SK-N-SH (cell line): Measurements from ENCODE around the gene RNF121. TPM values are rescaled to one million over a fixed set of nuclear protein-coding genes. Genes with fewer than 3 reads are reported as not detected.

ENCODE experiments used
- CTCF ChIA-PET: fragments of 300-600, 350-600 bp; formaldehyde crosslinking; extraction: SDS; loops from one replicate; lab custom pipeline; 2021; lab: Yijun Ruan, JAX
- POLR2A ChIA-PET: fragments of 350-600 bp; sonication (Branson Sonifier 250); formaldehyde crosslinking; extraction: SDS; loops from one replicate; lab custom pipeline; 2020; ENCODE audit warnings: antibody characterized with exemption, inconsistent platforms; lab: Yijun Ruan, JAX
- DNase-seq: peaks from one replicate; pipeline ENCODE4 v3.0.0; 2012
- H2AFZ ChIP-seq: fragments of 200-600 bp; sonication (generic); 2 replicates; pipeline ENCODE4 v1.8.1; 2016; ENCODE audit warnings: antibody characterized with exemption, mild to moderate bottlenecking, low read depth
- H3F3A ChIP-seq: fragments of 200-600 bp; sonication (generic); replicated peaks from 2 replicates; pipeline ENCODE3; 2016; ENCODE audit warnings: antibody characterized with exemption, mild to moderate bottlenecking; ENCODE audit not compliant: insufficient read depth
- H3K27ac ChIP-seq, 2 experiments: fragments of 200-500 bp in 1 of 2; fragments of 200-600 bp in 1 of 2; sonication (Bioruptor generic) in 1 of 2; sonication (generic), shearing (Covaris generic) in 1 of 2; 2 replicates each; pipeline versions ENCODE4 v1.5.1 to v1.6.1; 2014 to 2016; ENCODE audit warnings: low read depth in 2 of 2, inconsistent platforms in 1 of 2, low read length in 1 of 2, mild to moderate bottlenecking in 1 of 2, mixed read lengths in 1 of 2
- H3K27me3 ChIP-seq: fragments of 200-600 bp; sonication (generic), shearing (Covaris generic); 2 replicates; pipeline ENCODE4 v1.6.1; 2016; ENCODE audit warnings: mixed run types; ENCODE audit not compliant: insufficient read depth
- H3K36me3 ChIP-seq, 2 experiments: fragments of 200-500 bp in 1 of 2; fragments of 200-600 bp in 1 of 2; sonication (Bioruptor generic) in 1 of 2; sonication (generic) in 1 of 2; replicated peaks in 1 of 2; 2 replicates each; pipeline versions ENCODE3 to v1.5.1; 2014 to 2016; ENCODE audit warnings: low read length in 1 of 2, mild to moderate bottlenecking in 1 of 2; ENCODE audit not compliant: insufficient read depth in 2 of 2, control insufficient read depth in 1 of 2
- H3K4me1 ChIP-seq, 2 experiments: fragments of 200-500 bp in 1 of 2; fragments of 200-600 bp in 1 of 2; sonication (Bioruptor generic) in 1 of 2; sonication (generic), shearing (Covaris generic) in 1 of 2; 2 replicates each; pipeline versions ENCODE4 v1.5.1 to v1.6.1; 2014 to 2016; ENCODE audit warnings: low read depth in 1 of 2, low read length in 1 of 2, mixed run types in 1 of 2; ENCODE audit not compliant: insufficient read depth in 2 of 2, control insufficient read depth in 1 of 2
- H3K4me2 ChIP-seq: fragments of 200-600 bp; sonication (generic), shearing (Covaris generic); 2 replicates; pipeline ENCODE4 v1.6.1; 2017; ENCODE audit warnings: mixed run types
- H3K4me3 ChIP-seq, 2 experiments: fragments of 200-500 bp in 1 of 2; fragments of 200-600 bp in 1 of 2; sonication (Bioruptor generic) in 1 of 2; sonication (generic), shearing (Covaris generic) in 1 of 2; 2 replicates each; pipeline versions ENCODE4 v1.5.1 to v1.8.1; 2014 to 2016; ENCODE audit warnings: low read depth in 2 of 2, inconsistent platforms in 1 of 2, low read length in 1 of 2, mild to moderate bottlenecking in 1 of 2, mixed read lengths in 1 of 2, moderate library complexity in 1 of 2
- H3K79me2 ChIP-seq: fragments of 200-600 bp; sonication (generic); 2 replicates; pipeline ENCODE4 v1.8.1; 2017; ENCODE audit warnings: mild to moderate bottlenecking; ENCODE audit not compliant: insufficient read depth
- H3K9ac ChIP-seq: fragments of 200-600 bp; sonication (generic); 2 replicates; pipeline ENCODE4 v1.6.1; 2017; ENCODE audit warnings: mixed run types
- H3K9me2 ChIP-seq: fragments of 200-600 bp; sonication (generic); 2 replicates; pipeline ENCODE4 v1.6.1; 2017; ENCODE audit warnings: mixed run types
- H3K9me3 ChIP-seq: fragments of 200-600 bp; sonication (generic); 2 replicates; pipeline ENCODE4 v1.6.1; 2017; ENCODE audit warnings: mixed run types, mild to moderate bottlenecking, moderate library complexity
- H4K20me1 ChIP-seq: fragments of 200-600 bp; sonication (generic); 2 replicates; pipeline ENCODE4 v1.6.1; 2017; ENCODE audit warnings: mild to moderate bottlenecking, mixed run types; ENCODE audit not compliant: insufficient read depth
- EP300 ChIP-seq, 2 experiments: IDR thresholded peaks; 2 replicates each; pipeline versions ENCODE4 v1.4.0 to v1.6.1; 2012; ENCODE audit warnings: borderline replicate concordance in 1 of 2, low read depth in 1 of 2, low read length in 1 of 2
- EZH2phosphoT487 ChIP-seq: fragments of 200-600 bp; sonication (generic); IDR thresholded peaks from 2 replicates; pipeline ENCODE4 v1.6.1; 2017; ENCODE audit warnings: low read depth, mixed run types, mild to moderate bottlenecking, antibody characterized with exemption, moderate library complexity, borderline replicate concordance
- FOXM1 ChIP-seq: IDR thresholded peaks from 2 replicates; pipeline ENCODE4 v1.4.0; 2012; ENCODE audit warnings: low read depth, mild to moderate bottlenecking
- MEF2A ChIP-seq: IDR thresholded peaks from 2 replicates; pipeline ENCODE4 v1.4.0; 2012; ENCODE audit warnings: low read depth, borderline replicate concordance
- MXI1 ChIP-seq: IDR thresholded peaks from 2 replicates; pipeline ENCODE4 v1.6.1; 2012; ENCODE audit warnings: mild to moderate bottlenecking, low read depth, low read length, improper control_type of control experiment
- NFIC ChIP-seq: IDR thresholded peaks from 2 replicates; pipeline ENCODE4 v1.4.0; 2012; ENCODE audit warnings: borderline replicate concordance
- NRF1 ChIP-seq: IDR thresholded peaks from 2 replicates; pipeline ENCODE4 v1.6.1; 2012; ENCODE audit warnings: low read depth, mild to moderate bottlenecking, low read length
- POLR2AphosphoS5 ChIP-seq: IDR thresholded peaks from 2 replicates; pipeline ENCODE4 v1.6.1; 2012; ENCODE audit warnings: low read depth, low read length
- RCOR1 ChIP-seq: fragments of 150-350 bp; IDR thresholded peaks from 2 replicates; pipeline ENCODE4 v1.6.1; 2017; ENCODE audit warnings: antibody characterized with exemption, low read length
- RXRA ChIP-seq: IDR thresholded peaks from 2 replicates; pipeline ENCODE4 v1.4.0; 2012; ENCODE audit warnings: low read depth, mild to moderate bottlenecking, borderline replicate concordance
- SMC3 ChIP-seq: IDR thresholded peaks from 2 replicates; pipeline ENCODE4 v1.6.1; 2012; ENCODE audit warnings: low read depth, low read length, improper control_type of control experiment
- TCF12 ChIP-seq: IDR thresholded peaks from 2 replicates; pipeline ENCODE4 v1.4.0; 2012
- TEAD4 ChIP-seq: IDR thresholded peaks from 2 replicates; pipeline ENCODE4 v1.4.0; 2012; ENCODE audit warnings: mild to moderate bottlenecking, borderline replicate concordance; ENCODE audit not compliant: insufficient read depth
- WGBS: methylation state at CpG from one replicate; pipeline ENCODE4 v1.1.6; 2017; ENCODE audit warnings: low lambda C conversion rate; 5-methylcytosine and 5-hydroxymethylcytosine counted together
- polyA plus RNA-seq, 3 experiments: library from polyadenylated mRNA; depleted of rRNA; stranded (reverse); fragments of >200 nt; gene quantifications; 2 replicates each; pipeline ENCODE4 v1.2.3, GENCODE V29; 2012
- TF ChIP-seq, protein P1 (sequence below): IDR thresholded peaks from 2 replicates; pipeline ENCODE4 v1.6.1; 2012; ENCODE audit warnings: mild to moderate bottlenecking, low read depth, low read length, moderate library complexity
- TF ChIP-seq, protein P2 (sequence below): fragments of 150-350 bp; IDR thresholded peaks from 2 replicates; pipeline ENCODE4 v1.6.1; 2016; ENCODE audit warnings: mild to moderate bottlenecking, low read depth, low read length
- TF ChIP-seq, protein P3 (sequence below): fragments of 150-350 bp; IDR thresholded peaks from 2 replicates; pipeline ENCODE4 v1.6.1; 2017; ENCODE audit warnings: antibody characterized with exemption, low read length, low read depth, borderline replicate concordance

Gene RNF121
- polyA plus RNA-seq, 1 of the 3 experiments (the other 2 are of a cell fraction) = 49.5 TPM

DNA sequence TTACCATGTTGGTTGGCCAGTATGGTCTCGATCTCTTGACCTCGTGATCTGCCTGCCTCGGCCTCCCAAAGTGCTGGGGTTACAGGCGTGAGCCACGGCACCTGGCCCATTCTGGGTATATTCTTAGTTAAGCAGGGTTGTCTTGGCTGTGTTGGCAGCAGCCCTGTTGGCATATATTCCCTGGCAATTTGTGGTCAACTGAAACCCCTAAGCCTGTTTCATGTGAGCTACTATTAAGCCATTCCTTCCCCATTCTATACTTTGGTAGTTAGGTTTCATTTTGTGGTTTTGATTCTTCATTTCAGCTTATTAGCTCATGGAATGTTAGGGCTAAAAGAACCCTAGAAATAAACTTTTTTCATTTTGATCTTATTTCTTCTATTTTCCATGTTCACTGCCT, 47.7 kb downstream of the RNF121 start:
- CTCF ChIA-PET = interaction anchor here (1.1 to 5.0 kb wide), 27 partner anchors 9 to 460 kb away, joined by 3 to 37 read pairs (median 13); partner anchors contain the start of genes CLPB and IL18BP

More for the DNA sequence above, 47.7 kb downstream of the RNF121 start:
- Histone ChIP-seq H4K20me1 (no peaks in the 10 kb centered on the region; the same call in 1 of the 2 replicates), H3K36me3 (peaks cover 29 to 32% of the 10 kb centered on the region in 2 experiments), H3K9me2 (no peaks in the 10 kb centered on the region), H3K27me3 (no peaks in the 10 kb centered on the region), H3K4me1 (no peaks in the 10 kb centered on the region; a peak in 2 of 4 replicates), H3K9ac (no peak overlapping the region), H3K4me2 (no peak overlapping the region), H2AFZ (no peak overlapping the region), H3F3A (no peaks in the 10 kb centered on the region), H3K27ac (no peak overlapping the region), H3K9me3 (no peaks in the 10 kb centered on the region), H3K79me2 (peaks cover 41% of the 10 kb centered on the region; the same call in 1 of the 2 replicates), H3K4me3 (no peak overlapping the region)
- POLR2A ChIA-PET = no interaction called here
- DNase-seq = no peak
- 96% methylated on average over 5 of the region's 5 CpGs for WGBS
- TF ChIP-seq, protein P1, sequence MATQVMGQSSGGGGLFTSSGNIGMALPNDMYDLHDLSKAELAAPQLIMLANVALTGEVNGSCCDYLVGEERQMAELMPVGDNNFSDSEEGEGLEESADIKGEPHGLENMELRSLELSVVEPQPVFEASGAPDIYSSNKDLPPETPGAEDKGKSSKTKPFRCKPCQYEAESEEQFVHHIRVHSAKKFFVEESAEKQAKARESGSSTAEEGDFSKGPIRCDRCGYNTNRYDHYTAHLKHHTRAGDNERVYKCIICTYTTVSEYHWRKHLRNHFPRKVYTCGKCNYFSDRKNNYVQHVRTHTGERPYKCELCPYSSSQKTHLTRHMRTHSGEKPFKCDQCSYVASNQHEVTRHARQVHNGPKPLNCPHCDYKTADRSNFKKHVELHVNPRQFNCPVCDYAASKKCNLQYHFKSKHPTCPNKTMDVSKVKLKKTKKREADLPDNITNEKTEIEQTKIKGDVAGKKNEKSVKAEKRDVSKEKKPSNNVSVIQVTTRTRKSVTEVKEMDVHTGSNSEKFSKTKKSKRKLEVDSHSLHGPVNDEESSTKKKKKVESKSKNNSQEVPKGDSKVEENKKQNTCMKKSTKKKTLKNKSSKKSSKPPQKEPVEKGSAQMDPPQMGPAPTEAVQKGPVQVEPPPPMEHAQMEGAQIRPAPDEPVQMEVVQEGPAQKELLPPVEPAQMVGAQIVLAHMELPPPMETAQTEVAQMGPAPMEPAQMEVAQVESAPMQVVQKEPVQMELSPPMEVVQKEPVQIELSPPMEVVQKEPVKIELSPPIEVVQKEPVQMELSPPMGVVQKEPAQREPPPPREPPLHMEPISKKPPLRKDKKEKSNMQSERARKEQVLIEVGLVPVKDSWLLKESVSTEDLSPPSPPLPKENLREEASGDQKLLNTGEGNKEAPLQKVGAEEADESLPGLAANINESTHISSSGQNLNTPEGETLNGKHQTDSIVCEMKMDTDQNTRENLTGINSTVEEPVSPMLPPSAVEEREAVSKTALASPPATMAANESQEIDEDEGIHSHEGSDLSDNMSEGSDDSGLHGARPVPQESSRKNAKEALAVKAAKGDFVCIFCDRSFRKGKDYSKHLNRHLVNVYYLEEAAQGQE = no peak
- no peak for TF ChIP-seq MEF2A
- TF ChIP-seq RXRA = no peak
- TF ChIP-seq EP300 (IDR thresholded peaks at IDR 0.05; ENCODE audit: borderline replicate concordance in 1 of 2, low read depth in 1 of 2, low read length in 1 of 2) = no peak
- TF ChIP-seq, protein P2, sequence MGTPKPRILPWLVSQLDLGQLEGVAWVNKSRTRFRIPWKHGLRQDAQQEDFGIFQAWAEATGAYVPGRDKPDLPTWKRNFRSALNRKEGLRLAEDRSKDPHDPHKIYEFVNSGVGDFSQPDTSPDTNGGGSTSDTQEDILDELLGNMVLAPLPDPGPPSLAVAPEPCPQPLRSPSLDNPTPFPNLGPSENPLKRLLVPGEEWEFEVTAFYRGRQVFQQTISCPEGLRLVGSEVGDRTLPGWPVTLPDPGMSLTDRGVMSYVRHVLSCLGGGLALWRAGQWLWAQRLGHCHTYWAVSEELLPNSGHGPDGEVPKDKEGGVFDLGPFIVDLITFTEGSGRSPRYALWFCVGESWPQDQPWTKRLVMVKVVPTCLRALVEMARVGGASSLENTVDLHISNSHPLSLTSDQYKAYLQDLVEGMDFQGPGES = no peak
- TF ChIP-seq NRF1 = no peak
- no peak for TF ChIP-seq MXI1
- no peak for TF ChIP-seq POLR2AphosphoS5
- TF ChIP-seq TEAD4 = no peak
- no peak for TF ChIP-seq RCOR1
- no peak for TF ChIP-seq NFIC
- no peak for TF ChIP-seq SMC3
- TF ChIP-seq FOXM1 = no peak
- TF ChIP-seq TCF12 = no peak
- no peak for TF ChIP-seq EZH2phosphoT487
- TF ChIP-seq, protein P3, sequence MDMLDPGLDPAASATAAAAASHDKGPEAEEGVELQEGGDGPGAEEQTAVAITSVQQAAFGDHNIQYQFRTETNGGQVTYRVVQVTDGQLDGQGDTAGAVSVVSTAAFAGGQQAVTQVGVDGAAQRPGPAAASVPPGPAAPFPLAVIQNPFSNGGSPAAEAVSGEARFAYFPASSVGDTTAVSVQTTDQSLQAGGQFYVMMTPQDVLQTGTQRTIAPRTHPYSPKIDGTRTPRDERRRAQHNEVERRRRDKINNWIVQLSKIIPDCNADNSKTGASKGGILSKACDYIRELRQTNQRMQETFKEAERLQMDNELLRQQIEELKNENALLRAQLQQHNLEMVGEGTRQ = no peak
